ENCODE measurements around the gene IL25. TPM values are rescaled to one million over a fixed set of nuclear protein-coding genes. Genes with fewer than 3 reads are reported as not detected.
"Not testable (repeated sequence)": the region's sequence is repeated elsewhere in the genome, so short reads cannot be mapped to it uniquely, and the experiment has no call there.

The IL25 gene
- total and polyA plus RNA-seq, 7 donors, result not detected

GRCh38 chr14:23423657-23424056, 51.0 kb downstream of the IL25 start:
- intact Hi-C loops (cut with DNase I), result no loop called here
- 80 to 90% methylated on average over 6 of the region's 6 CpGs for whole genome bisulfite sequencing, 2 donors
- Histone ChIP-seq H3K9me3 (no peaks in the 10 kb centered on the region), H3K27ac (no peak overlapping the region), H3K27me3 (no peaks in the 10 kb centered on the region), H3K4me1 (no peaks in the 10 kb centered on the region), H3K4me3 (no peak overlapping the region), H3K36me3 (no peaks in the 10 kb centered on the region)
- no peak for DNase-seq
- TF ChIP-seq CTCF (IDR thresholded peaks at IDR 0.05) (no peak), POLR2AphosphoS5 (IDR thresholded peaks at IDR 0.05) (no peak), EP300 (IDR thresholded peaks at IDR 0.05) (no peak), POLR2A (IDR thresholded peaks at IDR 0.05) (no peak)

GRCh38 chr14:23425169-23425568, 52.6 kb downstream of the IL25 start:
- WGBS, 2 donors, result 84% methylated on average over 10 of the region's 10 CpGs

GRCh38 chr14:23425798-23426197, 53.2 kb downstream of the IL25 start:
- H3K27me3 ChIP-seq; H3K36me3 ChIP-seq; intact Hi-C loops (cut with DNase I); H3K9me3 ChIP-seq; DNase-seq; H3K4me1 ChIP-seq; H3K27ac ChIP-seq; H3K4me3 ChIP-seq: not testable (repeated sequence)
- 87 to 91% methylated on average over 6 of the region's 6 CpGs for WGBS, 2 donors

More at GRCh38 chr14:23425169-23425568, 52.6 kb downstream of the IL25 start:
- no peak for DNase-seq
- intact Hi-C loops (cut with DNase I), result no loop called here
- Histone ChIP-seq H3K4me3 (no peak overlapping the region), H3K9me3 (no peaks in the 10 kb centered on the region), H3K27me3 (no peaks in the 10 kb centered on the region), H3K4me1 (no peaks in the 10 kb centered on the region), H3K27ac (no peak overlapping the region), H3K36me3 (no peaks in the 10 kb centered on the region)
- TF ChIP-seq POLR2AphosphoS5 (IDR thresholded peaks at IDR 0.05) (no peak), POLR2A (IDR thresholded peaks at IDR 0.05) (no peak), EP300 (IDR thresholded peaks at IDR 0.05) (no peak), CTCF (IDR thresholded peaks at IDR 0.05) (no peak)

Small RNA genes lying within 50 kb of the gene (small RNA-seq; reads per million reads assigned to genes)
- gene MIR208A (0 reads per million in 3 donors), gene MIR208B (0 reads per million in 3 donors)

Other genes with a start within 250 kb of the IL25 start
- 10 to 100 TPM in 3 of 4 donors, 1 to 10 TPM in 1; 9.9 to 19.7 (median 14.1) TPM for gene SLC7A8, start 189.1 kb upstream of the IL25 start, total RNA-seq
- 10 to 100 TPM in 2 of 3 donors, 1 to 10 TPM in 1; 5.5 to 24.7 (median 13.2) TPM for gene SLC7A8, start 189.1 kb upstream of the IL25 start, polyA plus RNA-seq
- gene RNF212B, start 134.9 kb upstream of the IL25 start, total RNA-seq, result not detected
- gene RNF212B, start 134.9 kb upstream of the IL25 start, polyA plus RNA-seq, result not detected
- 10 to 100 TPM in 1 of 4 donors, 1 to 10 TPM in 3; 5.4 to 10.5 (median 6.1) TPM for gene HOMEZ, start 86.7 kb upstream of the IL25 start, total RNA-seq
- gene HOMEZ, start 86.7 kb upstream of the IL25 start, polyA plus RNA-seq, result 10 to 100 TPM in 1 of 3 donors, 1 to 10 TPM in 2; 6.0 to 12.0 (median 6.5) TPM
- 10 to 100 TPM in 1 of 4 donors, 1 to 10 TPM in 3; 4.5 to 10.7 (median 8.9) TPM for gene PPP1R3E, start 70.0 kb upstream of the IL25 start, total RNA-seq
- 10 to 100 TPM in 1 of 3 donors, 1 to 10 TPM in 2; 2.5 to 12.9 (median 3.6) TPM for gene PPP1R3E, start 70.0 kb upstream of the IL25 start, polyA plus RNA-seq
- 100 to 1,000 TPM in 2 of 4 donors, 10 to 100 TPM in 2; 75.9 to 118 (median 101) TPM for gene BCL2L2, start 66.0 kb upstream of the IL25 start, total RNA-seq
- gene BCL2L2, start 66.0 kb upstream of the IL25 start, polyA plus RNA-seq, result 10 to 100 TPM; 57.0 to 63.3 (median 61.9) TPM
- 10 to 100 TPM; 38.3 to 71.5 (median 48.3) TPM for gene PABPN1, start 51.4 kb upstream of the IL25 start, total RNA-seq
- gene PABPN1, start 51.4 kb upstream of the IL25 start, polyA plus RNA-seq, result 100 to 1,000 TPM in 1 of 3 donors, 10 to 100 TPM in 2; 69.1 to 137 (median 76.3) TPM
- gene SLC22A17, start 19.9 kb upstream of the IL25 start, total RNA-seq, result 10 to 100 TPM; 18.1 to 38.8 (median 26.3) TPM
- 10 to 100 TPM in 1 of 3 donors, under 1 TPM in 2; 0.60 to 10.6 (median 0.92) TPM for gene SLC22A17, start 19.9 kb upstream of the IL25 start, polyA plus RNA-seq
- gene EFS, start 7.6 kb upstream of the IL25 start, total RNA-seq, result 10 to 100 TPM in 3 of 4 donors, 1 to 10 TPM in 1; 10.0 to 19.9 (median 11.5) TPM
- gene EFS, start 7.6 kb upstream of the IL25 start, polyA plus RNA-seq, result 1 to 10 TPM in 2 of 3 donors, under 1 TPM in 1; 0.46 to 3.0 (median 2.9) TPM
- gene CMTM5, start 4.2 kb downstream of the IL25 start, total RNA-seq, result 1 to 10 TPM; 1.8 to 4.6 (median 3.8) TPM
- 1 to 10 TPM in 1 of 3 donors, not detected in 2; 1.2 TPM for gene CMTM5, start 4.2 kb downstream of the IL25 start, polyA plus RNA-seq
- gene MYH6, start 35.5 kb downstream of the IL25 start, total RNA-seq, result not detected
- gene MYH6, start 35.5 kb downstream of the IL25 start, polyA plus RNA-seq, result 1 to 10 TPM; 1.5 to 4.9 (median 3.0) TPM
- under 1 TPM in 2 of 4 donors, not detected in 2; under 0.01 to 0.14 TPM for gene MYH7, start 62.9 kb downstream of the IL25 start, total RNA-seq
- 10 to 100 TPM in 1 of 3 donors, 1 to 10 TPM in 1, under 1 TPM in 1; 0.28 to 11.6 (median 3.6) TPM for gene MYH7, start 62.9 kb downstream of the IL25 start, polyA plus RNA-seq
- gene NGDN, start 96.9 kb downstream of the IL25 start, total RNA-seq, result 10 to 100 TPM; 23.3 to 46.2 (median 42.7) TPM
- gene NGDN, start 96.9 kb downstream of the IL25 start, polyA plus RNA-seq, result 10 to 100 TPM; 28.2 to 39.6 (median 28.7) TPM
- 1 to 10 TPM in 2 of 4 donors, under 1 TPM in 2; 0.33 to 1.9 (median 0.98) TPM for gene ZFHX2, start 179.0 kb downstream of the IL25 start, total RNA-seq
- gene ZFHX2, start 179.0 kb downstream of the IL25 start, polyA plus RNA-seq, result under 1 TPM in 2 of 3 donors, not detected in 1; under 0.01 to 0.57 TPM
- gene THTPA, start 183.5 kb downstream of the IL25 start, total RNA-seq, result 10 to 100 TPM in 3 of 4 donors, 1 to 10 TPM in 1; 8.9 to 30.6 (median 19.4) TPM
- gene THTPA, start 183.5 kb downstream of the IL25 start, polyA plus RNA-seq, result 10 to 100 TPM; 19.2 to 35.4 (median 22.0) TPM
- 10 to 100 TPM; 16.4 to 37.1 (median 26.3) TPM for gene AP1G2, start 195.0 kb downstream of the IL25 start, total RNA-seq
- 100 to 1,000 TPM in 1 of 3 donors, 10 to 100 TPM in 2; 33.0 to 124 (median 41.6) TPM for gene AP1G2, start 195.0 kb downstream of the IL25 start, polyA plus RNA-seq
- gene JPH4, start 206.0 kb downstream of the IL25 start, total RNA-seq, result 1 to 10 TPM in 3 of 4 donors, under 1 TPM in 1; 0.82 to 3.0 (median 2.1) TPM
- 1 to 10 TPM in 1 of 3 donors, under 1 TPM in 1, not detected in 1; 0.60 to 1.5 TPM for gene JPH4, start 206.0 kb downstream of the IL25 start, polyA plus RNA-seq